GM12864 (cell line): Measurements from ENCODE around the gene FGD3.
A peak's percentile ranks its signal among the peaks of the same experiment; 100 is the strongest.

Experiments
- DNase-seq: peaks from one replicate; pipeline ENCODE4 v3.0.0-alpha.2; 2011; ENCODE audit warnings: low read depth
- H3K4me3 ChIP-seq: 2 replicates; pipeline ENCODE4 v1.5.1; 2011; ENCODE audit warnings: mild to moderate bottlenecking, low read depth, low read length, control low read depth
- CTCF ChIP-seq: IDR thresholded peaks from 2 replicates; pipeline ENCODE4 v1.5.1; 2011; ENCODE audit warnings: low read depth, mild to moderate bottlenecking, moderate library complexity, low read length, control low read depth, inconsistent platforms; ENCODE audit errors: missing control alignments

The FGD3 gene

GRCh38 chr9:93059011-93059714, 111.8 kb downstream of the FGD3 start:
- DNase-seq = no peak
- TF ChIP-seq CTCF = no peak
- H3K4me3 ChIP-seq = peak overlapping the region; percentile 68

- peak overlapping the region; percentile 68 for H3K4me3 ChIP-seq
- no peak for TF ChIP-seq CTCF
- no peak for DNase-seq
Measured at GRCh38 chr9:93059715-93060578, 112.6 kb downstream of the FGD3 start.

GRCh38 chr9:93060746-93061259, 113.5 kb downstream of the FGD3 start:
- TF ChIP-seq CTCF = no peak
- H3K4me3 ChIP-seq = peak overlapping the region; percentile 68
- no peak for DNase-seq

- H3K4me3 ChIP-seq = peak overlapping the region; percentile 7
- no peak for TF ChIP-seq CTCF
- DNase-seq = no peak
Measured at GRCh38 chr9:93061260-93061751, 114.0 kb downstream of the FGD3 start.

GRCh38 chr9:93061791-93062763, 114.8 kb downstream of the FGD3 start:
- no peak for DNase-seq
- H3K4me3 ChIP-seq = no peak overlapping the region; the same call in 1 of the 2 replicates
- TF ChIP-seq CTCF = no peak
